Eye (tissue), 1 donor: Measurements from ENCODE around the gene KISS1R.
A peak's percentile ranks its signal among the peaks of the same experiment; 100 is the strongest.

ENCODE experiments used
- DNase-seq: peaks from one replicate; pipeline ENCODE4 v3.0.0-alpha.2; 2015

The KISS1R gene

DNA sequence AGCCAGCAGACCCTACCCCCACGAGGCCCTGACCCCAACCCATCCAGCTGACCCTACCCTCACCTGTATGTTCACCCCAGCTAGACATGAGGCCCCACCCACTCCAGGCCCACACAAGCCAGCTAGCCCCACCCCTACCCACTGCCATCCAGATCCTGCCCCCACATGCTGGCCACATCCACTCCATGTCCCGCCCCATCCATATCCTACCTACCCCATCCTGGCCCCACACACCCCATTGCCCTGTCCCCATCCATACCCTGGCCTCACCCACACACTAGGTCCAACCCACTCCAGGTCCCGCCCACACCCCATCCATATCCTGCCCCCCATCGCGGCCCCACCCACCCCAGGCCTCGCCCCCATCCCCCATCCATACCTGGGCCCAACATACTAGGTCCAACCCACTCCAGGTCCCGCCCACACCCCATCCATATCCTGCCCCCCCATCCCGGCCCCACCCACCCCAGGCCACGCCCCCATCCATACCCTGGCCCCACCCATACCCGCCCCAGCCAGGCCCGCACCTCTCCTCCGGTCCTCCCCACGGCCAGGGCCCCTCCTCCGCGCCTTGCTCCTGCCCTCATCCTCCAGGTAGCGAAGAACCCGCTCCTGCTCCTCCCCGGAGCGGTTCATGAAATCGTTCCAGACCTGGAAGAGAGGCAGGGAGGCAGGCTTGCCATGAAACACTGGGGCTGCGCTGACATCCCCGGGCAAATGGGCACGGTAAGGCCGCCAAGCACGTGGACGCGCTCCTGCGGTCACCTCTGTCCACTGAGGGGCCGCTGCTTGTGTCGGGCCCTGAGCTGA is 16.6 kb upstream of the KISS1R start:
- no peak for DNase-seq

DNA sequence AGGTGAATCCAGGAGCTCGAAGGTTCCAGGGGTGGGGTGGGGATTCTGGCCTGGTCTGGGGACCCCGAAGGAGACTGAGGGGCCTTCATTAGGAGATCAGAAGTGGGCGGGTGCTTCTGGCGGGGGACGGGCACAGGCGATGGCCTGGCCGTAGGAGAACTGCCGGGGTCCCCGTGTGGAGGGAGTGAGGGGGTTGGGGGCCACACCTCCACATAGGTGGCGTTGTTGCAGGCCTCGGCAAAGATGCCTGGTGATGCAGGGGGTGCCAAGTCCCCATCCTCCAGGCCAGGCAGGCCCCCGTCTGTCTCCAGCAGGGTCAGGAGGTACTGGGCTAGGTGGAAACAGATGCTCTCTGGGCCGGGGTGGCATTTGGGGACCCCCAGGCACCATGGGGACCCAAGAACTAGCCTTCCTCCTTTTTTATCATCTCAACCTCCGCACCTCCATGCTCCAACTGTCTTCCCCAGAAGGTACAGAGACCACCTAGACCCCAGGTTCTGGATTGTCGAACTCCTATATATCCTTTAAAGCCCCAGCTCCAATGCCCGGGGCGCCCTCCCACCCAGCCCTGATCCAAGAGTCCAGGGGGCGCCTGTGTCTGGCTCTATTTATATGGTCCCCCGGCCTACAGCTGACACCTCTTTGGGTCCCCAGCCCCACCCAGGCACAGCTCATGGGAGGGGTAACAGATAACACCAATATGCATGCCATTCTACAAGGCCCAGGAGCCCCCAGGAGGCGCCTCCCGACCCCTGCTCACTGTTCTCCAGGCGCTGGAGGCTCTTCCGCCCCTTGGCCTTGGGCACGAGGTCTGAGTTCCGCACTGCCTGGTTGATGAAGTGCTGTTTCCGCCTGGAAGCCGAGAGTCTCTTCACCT is 15.7 kb upstream of the KISS1R start:
- DNase-seq = no peak

DNA sequence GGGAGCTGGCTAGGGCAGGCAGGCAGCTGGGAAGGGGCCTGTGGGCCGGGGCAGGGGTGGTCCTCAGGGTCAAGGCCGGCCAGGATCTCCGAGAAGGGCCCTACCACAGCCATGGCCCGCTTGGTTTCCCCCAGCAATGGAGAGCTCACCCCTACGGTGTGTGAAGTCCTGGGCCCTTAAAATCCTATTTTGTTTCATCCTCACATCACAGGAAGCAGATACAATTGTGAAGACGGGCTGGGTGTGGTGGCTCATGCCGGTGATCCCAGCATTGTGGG is 15.1 kb upstream of the KISS1R start:
- no peak for DNase-seq

DNA sequence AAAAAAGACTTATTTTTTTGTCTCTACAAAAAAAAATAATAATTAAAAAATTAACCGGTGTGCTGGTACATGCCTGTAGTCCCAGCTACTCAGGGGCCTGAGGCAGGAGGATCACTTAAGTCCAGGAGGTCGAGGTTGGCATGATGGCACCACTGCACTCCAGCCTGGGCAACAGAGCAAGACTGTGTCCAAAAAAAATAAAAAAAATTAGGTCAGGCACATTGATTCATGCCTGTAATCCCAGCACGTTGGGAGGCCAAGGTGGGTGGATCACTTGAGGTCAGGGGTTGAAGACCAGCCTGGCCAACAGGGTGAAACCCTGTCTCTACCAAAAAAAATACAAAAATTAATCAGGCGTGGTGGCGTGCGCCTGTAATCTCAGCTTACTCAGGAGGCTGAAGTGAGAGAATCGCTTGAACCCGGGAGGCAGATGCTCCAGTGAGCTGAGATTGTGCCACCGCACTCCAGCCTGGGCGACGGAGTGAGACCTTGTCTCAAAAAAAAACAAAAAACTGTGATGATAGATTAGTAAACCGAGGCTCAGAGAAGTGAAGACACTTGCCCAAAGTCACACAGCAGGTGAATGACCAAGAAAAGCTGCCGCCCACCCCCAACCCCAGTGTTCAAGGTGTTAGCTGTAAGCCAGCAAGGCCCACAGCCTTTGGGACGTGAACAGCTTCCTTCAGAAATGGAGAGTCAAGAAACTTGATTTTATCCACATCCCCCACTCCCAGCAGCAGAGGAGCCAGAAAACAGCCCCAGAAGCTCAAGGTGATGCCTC is 14.5 kb upstream of the KISS1R start:
- no peak for DNase-seq

DNA sequence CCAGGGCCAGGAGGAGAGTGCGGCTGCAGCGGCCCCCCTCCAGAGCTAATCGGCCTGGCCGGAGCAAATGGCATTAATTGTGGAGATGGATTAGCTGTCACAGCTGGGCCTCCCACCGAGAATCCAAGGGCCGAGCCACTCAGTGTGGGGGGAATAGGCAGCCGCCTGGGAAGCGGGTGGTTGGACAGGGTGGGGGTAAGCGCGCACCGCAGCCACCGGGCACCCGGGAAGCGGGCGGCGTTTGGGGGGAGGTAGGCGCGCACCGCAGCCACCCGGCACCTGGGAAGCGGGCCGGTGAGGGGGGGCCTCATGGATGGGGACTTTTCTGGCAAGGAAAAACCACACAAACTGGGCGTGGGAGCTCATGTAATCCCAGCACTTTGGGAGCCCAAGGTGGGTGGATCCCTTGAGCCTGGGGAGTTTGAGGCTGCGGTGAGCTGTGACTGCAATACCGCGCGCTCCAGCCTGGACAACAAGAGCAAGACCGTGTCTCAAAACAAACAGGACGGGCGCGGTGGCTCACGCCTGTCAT is 13.8 kb upstream of the KISS1R start:
- peak; percentile 79 for DNase-seq

DNA sequence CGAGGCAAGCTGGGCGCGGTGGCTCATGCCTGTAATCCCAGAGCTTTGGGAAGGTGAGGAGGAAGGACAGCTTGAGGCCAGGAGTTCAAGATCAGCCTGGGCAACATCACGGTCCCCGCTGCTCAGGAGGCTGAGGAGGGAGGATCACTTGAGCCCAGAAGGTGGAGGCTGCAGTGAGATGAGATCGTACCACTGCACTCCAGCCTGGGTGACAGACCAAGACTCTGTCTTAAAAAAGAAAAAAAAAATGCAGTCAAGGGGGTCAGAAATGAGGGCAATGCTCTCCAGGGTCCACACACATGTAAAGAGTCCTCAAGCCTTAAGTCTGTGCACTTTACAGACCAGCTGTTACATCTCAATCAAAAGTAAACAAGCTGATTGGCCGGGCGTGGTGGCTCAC is 12.6 kb upstream of the KISS1R start:
- DNase-seq = no peak

DNA sequence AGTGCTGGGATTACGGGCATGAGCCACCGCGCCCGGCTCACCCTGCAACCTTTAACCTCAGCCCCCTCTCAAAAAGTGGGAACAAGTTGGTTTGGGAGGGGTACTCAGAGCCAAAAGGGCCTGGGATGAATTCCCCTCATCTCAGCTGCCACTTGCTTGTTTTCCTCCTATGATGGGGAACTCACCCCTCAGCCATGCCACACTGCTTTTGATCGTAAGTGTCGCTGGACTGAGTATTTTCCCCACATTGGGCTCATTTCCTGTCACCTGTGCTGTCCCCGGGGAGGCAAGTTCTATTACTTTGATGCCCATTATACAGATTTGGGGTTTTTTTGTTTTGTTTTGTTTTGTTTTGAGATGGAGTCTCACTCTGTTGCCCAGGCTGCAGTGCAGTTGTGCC is 10.7 kb upstream of the KISS1R start:
- no peak for DNase-seq

GRCh38 chr19:907183-907853 is 9.8 kb upstream of the KISS1R start:
- no peak for DNase-seq

- no peak for DNase-seq
Measured at GRCh38 chr19:911197-912033, 5.7 kb upstream of the KISS1R start.

DNA sequence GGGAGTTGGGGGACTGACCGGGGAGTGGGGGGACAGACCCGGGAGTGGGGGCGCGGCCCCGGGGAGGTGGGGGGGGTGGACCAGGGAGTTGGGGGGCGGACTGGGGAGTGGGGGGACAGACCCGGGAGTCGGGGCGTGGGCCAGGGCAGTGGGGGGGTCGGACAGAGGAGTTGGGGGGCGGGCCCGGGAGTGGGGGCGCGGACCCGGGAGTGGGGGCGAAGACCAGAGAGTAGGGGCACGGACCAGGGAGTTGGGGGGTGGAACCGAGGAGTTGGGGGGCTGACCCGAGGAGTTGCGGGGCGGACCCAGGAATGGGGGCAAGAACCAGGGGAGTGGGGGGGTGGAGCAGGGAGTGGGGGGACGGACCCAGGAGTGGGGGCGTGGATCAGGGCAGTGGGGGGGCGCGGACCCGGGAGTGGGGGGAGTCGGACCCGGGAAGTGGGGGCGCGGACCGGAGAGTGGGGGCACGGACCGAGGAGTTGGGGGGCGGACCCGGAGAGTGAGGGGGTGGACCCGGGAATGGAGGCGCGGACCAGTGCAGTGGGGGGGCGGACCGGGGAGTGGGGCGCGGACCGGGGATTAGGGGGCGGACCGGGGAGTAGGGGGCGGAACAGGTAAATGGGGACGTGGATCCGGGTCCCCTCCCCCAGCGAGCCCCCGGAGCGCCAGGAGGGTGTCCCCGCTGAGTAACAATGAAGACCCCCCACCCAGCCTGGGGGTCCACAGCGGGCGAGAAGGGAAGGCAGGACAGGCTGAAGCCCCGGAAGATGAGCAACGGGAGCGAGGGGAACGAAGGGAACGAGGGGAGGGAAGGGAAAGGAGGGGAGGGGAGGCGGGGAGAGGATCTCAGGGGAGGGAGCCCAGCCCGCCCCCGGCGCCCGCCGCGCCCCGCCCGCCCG is 4.7 kb upstream of the KISS1R start:
- DNase-seq = peak; percentile 55

DNA sequence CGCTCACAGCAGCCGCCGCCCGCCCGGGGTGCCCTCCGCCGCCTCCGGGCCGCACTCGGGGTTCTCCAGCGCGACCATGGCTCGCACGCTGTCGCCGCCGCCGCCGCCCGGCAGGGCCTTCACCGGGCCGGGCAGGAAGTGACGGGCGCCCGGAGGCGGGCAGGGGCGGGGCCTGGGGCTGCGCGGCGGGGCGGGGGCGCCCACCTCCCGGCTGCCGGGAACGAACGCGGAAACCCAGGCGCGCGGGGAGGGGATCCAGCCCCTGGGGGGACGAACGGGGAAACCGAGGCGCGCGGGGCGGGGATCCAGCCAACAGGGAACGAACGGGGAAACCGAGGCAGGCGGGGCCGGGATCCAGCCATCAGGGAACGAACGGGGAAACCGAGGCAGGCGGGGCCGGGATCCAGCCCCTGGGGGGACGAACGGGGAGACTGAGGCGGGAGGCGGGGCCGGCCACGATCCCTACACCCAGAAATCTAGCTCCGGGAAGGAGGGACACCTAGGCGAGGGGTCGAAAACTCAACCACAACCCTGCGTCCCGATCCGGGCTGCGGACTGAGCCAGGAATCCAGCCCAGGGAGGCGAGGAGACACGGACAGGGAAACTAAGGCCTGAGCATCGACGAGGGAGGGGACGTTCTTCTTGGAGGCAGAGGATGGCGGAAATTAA is 3.9 kb upstream of the KISS1R start, which contains the start of gene R3HDM4:
Gene R3HDM4, minus strand, starts transcription at position 140 of the 669 bp plus-strand sequence. Its CDS starts 62 bp downstream, at position 78.
- peak; percentile 79 for DNase-seq

DNA sequence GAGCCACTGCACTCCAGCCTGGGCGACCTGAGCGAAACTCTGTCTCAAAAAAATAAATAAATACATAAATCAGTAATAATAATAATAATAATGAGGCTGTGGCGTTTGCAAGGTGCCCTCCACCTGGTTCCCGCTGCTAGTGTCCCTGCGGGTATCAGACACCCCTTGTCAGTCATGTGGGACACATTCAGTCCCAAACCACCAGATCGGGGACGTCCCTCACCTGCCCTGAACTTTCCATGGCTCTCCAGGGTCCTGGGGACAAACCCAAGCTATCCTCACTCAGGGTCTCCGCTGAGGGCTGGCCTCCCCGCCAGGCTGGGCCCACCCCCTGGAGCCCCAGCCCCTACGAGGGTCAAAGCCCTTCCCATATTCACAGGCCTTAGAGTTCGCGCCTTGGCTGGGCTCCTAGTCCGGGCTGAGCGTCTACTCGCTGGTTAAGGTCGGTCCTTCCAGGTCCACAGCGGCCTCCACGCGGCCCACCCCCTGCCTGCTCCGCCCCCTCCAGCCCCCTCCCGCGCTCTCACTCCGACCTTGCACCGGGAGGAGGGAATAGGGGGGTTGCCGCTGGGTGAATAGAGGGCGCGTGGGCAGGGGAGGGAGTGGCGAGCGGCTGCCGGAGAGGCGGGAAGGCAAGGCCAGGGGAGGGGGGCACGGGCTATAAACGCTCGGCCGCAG is 349 bp upstream of the KISS1R start:
- DNase-seq = peak; percentile 73

GRCh38 chr19:918152-918437 is 962 bp downstream of the KISS1R start:
- DNase-seq = no peak

- DNase-seq = peak; percentile 53
Measured at GRCh38 chr19:918481-919198, 1.5 kb downstream of the KISS1R start.

DNA sequence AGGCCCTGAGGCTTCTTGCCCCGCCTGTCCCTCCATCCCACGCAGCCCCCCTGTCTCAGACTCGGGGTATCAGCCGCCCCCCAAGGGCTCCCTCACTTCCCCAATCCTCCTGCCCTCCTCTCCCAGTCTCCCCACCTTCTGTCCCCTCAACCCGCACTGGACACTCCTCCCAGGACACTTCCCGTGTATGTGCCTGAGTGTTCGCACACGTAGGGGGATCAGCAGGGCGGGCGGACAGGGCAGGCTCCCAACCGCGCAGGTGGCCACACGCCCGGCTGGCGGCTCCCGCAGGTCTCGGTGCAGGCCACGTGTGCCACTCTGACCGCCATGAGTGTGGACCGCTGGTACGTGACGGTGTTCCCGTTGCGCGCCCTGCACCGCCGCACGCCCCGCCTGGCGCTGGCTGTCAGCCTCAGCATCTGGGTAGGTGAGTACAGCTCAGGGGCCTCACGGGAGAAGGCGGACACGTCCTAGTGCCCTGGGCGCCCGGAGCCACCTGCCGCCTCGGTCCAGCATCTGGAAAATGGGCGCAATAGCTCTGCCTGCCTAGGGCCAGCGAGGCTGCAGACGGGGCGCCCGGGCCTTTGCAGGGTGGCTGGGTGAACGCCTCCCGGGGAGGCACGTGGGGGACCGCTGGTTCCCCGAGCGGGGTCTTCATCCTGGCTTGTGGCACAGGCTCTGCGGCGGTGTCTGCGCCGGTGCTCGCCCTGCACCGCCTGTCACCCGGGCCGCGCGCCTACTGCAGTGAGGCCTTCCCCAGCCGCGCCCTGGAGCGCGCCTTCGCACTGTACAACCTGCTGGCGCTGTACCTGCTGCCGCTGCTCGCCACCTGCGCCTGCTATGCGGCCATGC is 2.3 kb downstream of the KISS1R start:
- peak; percentile 50 for DNase-seq

DNA sequence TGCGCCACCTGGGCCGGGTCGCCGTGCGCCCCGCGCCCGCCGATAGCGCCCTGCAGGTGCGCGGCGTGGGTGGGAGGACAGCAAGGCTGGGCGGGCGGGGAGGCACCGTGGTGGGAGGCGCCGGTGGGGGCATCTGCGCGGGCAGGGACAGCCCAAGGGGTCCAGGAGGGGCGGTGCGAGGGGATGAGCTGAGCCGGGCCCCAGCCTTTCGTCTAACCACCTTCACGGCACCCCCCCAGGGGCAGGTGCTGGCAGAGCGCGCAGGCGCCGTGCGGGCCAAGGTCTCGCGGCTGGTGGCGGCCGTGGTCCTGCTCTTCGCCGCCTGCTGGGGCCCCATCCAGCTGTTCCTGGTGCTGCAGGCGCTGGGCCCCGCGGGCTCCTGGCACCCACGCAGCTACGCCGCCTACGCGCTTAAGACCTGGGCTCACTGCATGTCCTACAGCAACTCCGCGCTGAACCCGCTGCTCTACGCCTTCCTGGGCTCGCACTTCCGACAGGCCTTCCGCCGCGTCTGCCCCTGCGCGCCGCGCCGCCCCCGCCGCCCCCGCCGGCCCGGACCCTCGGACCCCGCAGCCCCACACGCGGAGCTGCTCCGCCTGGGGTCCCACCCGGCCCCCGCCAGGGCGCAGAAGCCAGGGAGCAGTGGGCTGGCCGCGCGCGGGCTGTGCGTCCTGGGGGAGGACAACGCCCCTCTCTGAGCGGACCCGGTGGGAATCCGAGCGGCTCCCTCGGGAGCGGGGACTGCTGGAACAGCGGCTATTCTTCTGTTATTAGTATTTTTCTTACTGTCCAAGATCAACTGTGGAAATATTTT is 3.1 kb downstream of the KISS1R start:
- peak; percentile 51 for DNase-seq

GRCh38 chr19:924553-925086 is 7.5 kb downstream of the KISS1R start:
- DNase-seq = no peak
